GM12873 (cell line): ENCODE results near the gene CPLX4.

Experiments
- CTCF ChIP-seq: IDR thresholded peaks from 2 replicates; pipeline ENCODE4 v1.5.1; 2012; ENCODE audit warnings: low read depth, mild to moderate bottlenecking, moderate library complexity, low read length, control low read depth; ENCODE audit not compliant: insufficient read depth; ENCODE audit errors: missing control alignments

CPLX4 gene

GRCh38 chr18:59271606-59272220 lies 46.7 kb downstream of the CPLX4 start:
- no peak for TF ChIP-seq CTCF

- no peak for TF ChIP-seq CTCF
Observed at GRCh38 chr18:59270689-59271257, 47.7 kb downstream of the CPLX4 start.

GRCh38 chr18:59269563-59270119 lies 48.8 kb downstream of the CPLX4 start:
- TF ChIP-seq CTCF = no peak

- TF ChIP-seq CTCF = no peak
Observed at GRCh38 chr18:59268721-59269562, 49.5 kb downstream of the CPLX4 start.

GRCh38 chr18:59268127-59268720 lies 50.2 kb downstream of the CPLX4 start:
- no peak for TF ChIP-seq CTCF

GRCh38 chr18:59267503-59268126 lies 50.8 kb downstream of the CPLX4 start:
- TF ChIP-seq CTCF = no peak
